Keratinocyte (primary cell): Measurements from ENCODE around the gene BTF3. TPM values are rescaled to one million over a fixed set of nuclear protein-coding genes. Genes with fewer than 3 reads are reported as not detected.

Experiments
- DNase-seq: peaks from one replicate; pipeline ENCODE4 v3.0.0-alpha.2; 2011; ENCODE audit warnings: low read depth, missing footprints, low spot score
- FAIRE-seq: peaks from 2 replicates; lab custom pipeline; 2011; peaks lifted over from hg19 to GRCh38; lab: Jason Lieb, UNC
- H2AFZ ChIP-seq: 2 replicates; pipeline ENCODE4 v1.6.0; 2012; ENCODE audit warnings: low read length, control low read depth, inconsistent platforms; ENCODE audit not compliant: control insufficient read depth
- H3K27ac ChIP-seq: 2 replicates; pipeline ENCODE4 v1.5.1; 2011; ENCODE audit warnings: low read length; ENCODE audit not compliant: control insufficient read depth, insufficient read depth
- H3K27me3 ChIP-seq: 3 replicates; pipeline ENCODE4 v1.6.0; 2011; ENCODE audit warnings: low read length; ENCODE audit not compliant: control insufficient read depth, insufficient read depth; ENCODE audit errors: extremely low read depth
- H3K36me3 ChIP-seq, 2 experiments: 2 replicates in 1 of 2; 3 replicates in 1 of 2; pipeline ENCODE4 v1.5.1; 2011; ENCODE audit warnings: low read length in 2 of 2, mild to moderate bottlenecking in 1 of 2; ENCODE audit not compliant: control insufficient read depth in 2 of 2, insufficient read depth in 2 of 2; ENCODE audit errors: extremely low read depth in 1 of 2
- H3K4me1 ChIP-seq: 3 replicates; pipeline ENCODE4 v1.5.1; 2011; ENCODE audit warnings: low read length; ENCODE audit not compliant: control insufficient read depth, insufficient read depth; ENCODE audit errors: extremely low read depth
- H3K4me2 ChIP-seq: 3 replicates; pipeline ENCODE4 v1.6.0; 2011; ENCODE audit warnings: low read depth, low read length; ENCODE audit not compliant: control insufficient read depth, insufficient read depth; ENCODE audit errors: extremely low read depth
- H3K4me3 ChIP-seq, 3 experiments: fragments of 200-600 bp in 1 of 3; sonication (generic) in 1 of 3; 2 replicates in 2 of 3; 3 replicates in 1 of 3; pipeline ENCODE4 v1.5.1; 2011 to 2016; ENCODE audit warnings: low read length in 3 of 3, mild to moderate bottlenecking in 3 of 3, control low read depth in 2 of 3, inconsistent platforms in 1 of 3, low read depth in 1 of 3, mixed read lengths in 1 of 3, mixed run types in 1 of 3, moderate library complexity in 1 of 3; ENCODE audit not compliant: control insufficient read depth in 2 of 3, insufficient read depth in 2 of 3; ENCODE audit errors: extremely low read depth in 1 of 3
- H3K79me2 ChIP-seq: 2 replicates; pipeline ENCODE4 v1.6.0; 2012; ENCODE audit warnings: low read length; ENCODE audit not compliant: control insufficient read depth, insufficient read depth
- H3K9ac ChIP-seq: 3 replicates; pipeline ENCODE4 v1.6.0; 2011; ENCODE audit warnings: low read length; ENCODE audit not compliant: control insufficient read depth, insufficient read depth; ENCODE audit errors: extremely low read depth
- H3K9me1 ChIP-seq: 3 replicates; pipeline ENCODE4 v1.6.0; 2011; ENCODE audit warnings: low read length; ENCODE audit not compliant: control insufficient read depth, insufficient read depth; ENCODE audit errors: extremely low read depth
- H3K9me3 ChIP-seq: 2 replicates; pipeline ENCODE4 v1.5.1; 2012; ENCODE audit warnings: low read depth, low read length; ENCODE audit not compliant: control insufficient read depth
- H4K20me1 ChIP-seq: 3 replicates; pipeline ENCODE4 v1.6.0; 2011; ENCODE audit warnings: low read length; ENCODE audit not compliant: control insufficient read depth, insufficient read depth; ENCODE audit errors: extremely low read depth
- EZH2 ChIP-seq: IDR thresholded peaks from one replicate; pipeline ENCODE4 v1.6.1; 2012; ENCODE audit warnings: inconsistent platforms, mild to moderate bottlenecking, low read length, moderate library complexity
- dilution Hi-C: fragments of 300-500 bp; cut with MboI; formaldehyde crosslinking; loops from one replicate; pipeline ENCODE4 v1.7.0; 2020; ENCODE audit warnings: low sequenced_read_pairs; ENCODE audit not compliant: extremely low pct_ligation_motif_present
- polyA plus RNA-seq, 5 experiments: library from polyadenylated mRNA; depleted of rRNA in 3 of 5; stranded (reverse) in 3 of 5; stranded (forward) in 1 of 5; unstranded in 1 of 5; fragments of >200 nt; gene quantifications; 1 replicate in 1 of 5; 2 replicates in 3 of 5; 3 replicates in 1 of 5; pipeline versions ENCODE4 v1.2.1 to v1.2.3, GENCODE V29; 2011 to 2012; ENCODE audit warnings: missing spikeins in 2 of 5, low read depth in 1 of 5, low replicate concordance in 1 of 5
- TF ChIP-seq, protein P1 (sequence below), 3 experiments: IDR thresholded peaks in 1 of 3; conservative IDR thresholded peaks in 1 of 3; optimal IDR thresholded peaks in 1 of 3; 2 replicates in 2 of 3; 3 replicates in 1 of 3; pipeline versions ENCODE3 to v1.5.1; 2011; ENCODE audit warnings: low read length in 3 of 3, mild to moderate bottlenecking in 3 of 3, moderate library complexity in 2 of 3, control low read depth in 1 of 3, inconsistent platforms in 1 of 3; ENCODE audit not compliant: insufficient read depth in 2 of 3; ENCODE audit errors: extremely low read depth in 1 of 3

The BTF3 gene
- polyA plus RNA-seq, 1 donor (not counting 4 experiments of a cell fraction or from before 2014, with no cell fraction given) = 857 TPM

DNA sequence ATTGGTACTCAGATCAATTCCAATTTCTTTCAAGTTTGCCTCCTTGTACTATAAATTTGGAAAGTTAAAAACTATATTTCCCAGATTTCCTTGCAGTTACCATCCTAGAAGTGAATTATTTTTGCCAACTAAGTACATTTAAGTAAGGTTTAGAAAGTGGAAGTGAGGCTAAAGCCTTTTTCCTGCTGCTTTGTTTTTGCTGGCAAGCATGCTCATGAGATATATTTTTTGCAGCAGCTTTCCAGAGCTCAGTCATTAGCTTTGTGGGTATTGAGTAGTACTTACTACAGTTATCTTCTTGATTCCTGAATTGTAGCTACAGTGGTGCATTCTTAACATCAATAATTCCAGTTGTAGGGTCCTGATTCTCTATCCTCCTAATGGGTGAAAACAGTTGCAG, 3.5 kb upstream of the BTF3 start:
- H3K4me1 ChIP-seq = peaks cover 10% of the 10 kb centered on the region
- no peak for TF ChIP-seq EZH2
- TF ChIP-seq, protein P1, sequence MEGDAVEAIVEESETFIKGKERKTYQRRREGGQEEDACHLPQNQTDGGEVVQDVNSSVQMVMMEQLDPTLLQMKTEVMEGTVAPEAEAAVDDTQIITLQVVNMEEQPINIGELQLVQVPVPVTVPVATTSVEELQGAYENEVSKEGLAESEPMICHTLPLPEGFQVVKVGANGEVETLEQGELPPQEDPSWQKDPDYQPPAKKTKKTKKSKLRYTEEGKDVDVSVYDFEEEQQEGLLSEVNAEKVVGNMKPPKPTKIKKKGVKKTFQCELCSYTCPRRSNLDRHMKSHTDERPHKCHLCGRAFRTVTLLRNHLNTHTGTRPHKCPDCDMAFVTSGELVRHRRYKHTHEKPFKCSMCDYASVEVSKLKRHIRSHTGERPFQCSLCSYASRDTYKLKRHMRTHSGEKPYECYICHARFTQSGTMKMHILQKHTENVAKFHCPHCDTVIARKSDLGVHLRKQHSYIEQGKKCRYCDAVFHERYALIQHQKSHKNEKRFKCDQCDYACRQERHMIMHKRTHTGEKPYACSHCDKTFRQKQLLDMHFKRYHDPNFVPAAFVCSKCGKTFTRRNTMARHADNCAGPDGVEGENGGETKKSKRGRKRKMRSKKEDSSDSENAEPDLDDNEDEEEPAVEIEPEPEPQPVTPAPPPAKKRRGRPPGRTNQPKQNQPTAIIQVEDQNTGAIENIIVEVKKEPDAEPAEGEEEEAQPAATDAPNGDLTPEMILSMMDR (optimal IDR thresholded peaks at IDR 0.05 in 1 of 3, IDR thresholded peaks at IDR 0.05 in 1 of 3, conservative IDR thresholded peaks at IDR 0.05 in 1 of 3; ENCODE audit: extremely low read depth in 1 of 3, insufficient read depth in 2 of 3, low read length in 3 of 3) = no peak
- H3K79me2 ChIP-seq = peaks cover 15% of the 10 kb centered on the region
- no peaks in the 10 kb centered on the region for H3K9me1 ChIP-seq
- dilution Hi-C loops = no loop called here
- H4K20me1 ChIP-seq = no peaks in the 10 kb centered on the region
- no peak for FAIRE-seq
- peaks cover 0 to 5% of the 10 kb centered on the region in 2 experiments for H3K36me3 ChIP-seq
- H2AFZ ChIP-seq = no peak overlapping the region
- no peaks in the 10 kb centered on the region for H3K27me3 ChIP-seq
- no peak overlapping the region for H3K4me3 ChIP-seq
- no peak overlapping the region for H3K4me2 ChIP-seq
- no peak for DNase-seq
- no peaks in the 10 kb centered on the region for H3K9me3 ChIP-seq
- no peak overlapping the region for H3K27ac ChIP-seq
- no peak overlapping the region for H3K9ac ChIP-seq

DNA sequence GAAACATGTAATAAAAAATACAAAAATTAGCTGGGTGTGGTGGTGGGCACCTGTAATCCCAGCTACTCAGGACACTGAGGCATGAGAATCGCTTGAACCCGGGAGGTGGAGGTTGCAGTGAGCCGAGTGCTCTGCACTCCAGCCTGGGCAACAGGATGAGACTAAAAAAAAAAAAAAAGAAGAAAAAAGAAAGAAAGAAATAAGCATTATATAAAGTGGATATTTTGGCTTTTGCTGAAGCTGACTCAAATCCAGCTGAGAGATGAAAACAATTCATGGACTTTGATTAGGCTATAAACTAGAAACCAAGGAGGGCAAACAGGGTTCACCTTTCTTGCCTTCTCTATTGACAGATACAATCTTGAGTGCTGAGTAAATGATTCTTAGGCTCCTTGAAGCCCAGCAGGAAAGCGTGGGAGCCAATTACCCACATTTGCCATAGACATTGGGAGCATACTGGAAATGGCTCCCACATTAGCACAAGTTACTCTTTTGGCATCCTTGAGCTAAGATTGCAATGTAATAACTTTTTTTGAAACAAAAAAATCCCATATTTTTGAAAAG, 2.4 kb upstream of the BTF3 start:
- no peak overlapping the region for H3K4me3 ChIP-seq
- H3K9ac ChIP-seq = no peak overlapping the region
- no peak for TF ChIP-seq EZH2
- TF ChIP-seq, protein P1 (optimal IDR thresholded peaks at IDR 0.05 in 1 of 3, IDR thresholded peaks at IDR 0.05 in 1 of 3, conservative IDR thresholded peaks at IDR 0.05 in 1 of 3; ENCODE audit: extremely low read depth in 1 of 3, insufficient read depth in 2 of 3, low read length in 3 of 3) = no peak
- H4K20me1 ChIP-seq = peaks cover 2% of the 10 kb centered on the region
- FAIRE-seq (no peak), DNase-seq (no peak)
- dilution Hi-C loops = no loop called here
- H3K4me2 ChIP-seq = no peak overlapping the region
- H3K79me2 ChIP-seq = peaks cover 27% of the 10 kb centered on the region
- H3K9me3 ChIP-seq = no peaks in the 10 kb centered on the region
- H3K27me3 ChIP-seq = no peaks in the 10 kb centered on the region
- peaks cover 0 to 9% of the 10 kb centered on the region in 2 experiments for H3K36me3 ChIP-seq
- H3K4me1 ChIP-seq = peaks cover 16% of the 10 kb centered on the region
- no peak overlapping the region for H2AFZ ChIP-seq
- no peaks in the 10 kb centered on the region for H3K9me1 ChIP-seq
- no peak overlapping the region for H3K27ac ChIP-seq
